ENCODE measurements around the gene MAPK9.

DNA sequence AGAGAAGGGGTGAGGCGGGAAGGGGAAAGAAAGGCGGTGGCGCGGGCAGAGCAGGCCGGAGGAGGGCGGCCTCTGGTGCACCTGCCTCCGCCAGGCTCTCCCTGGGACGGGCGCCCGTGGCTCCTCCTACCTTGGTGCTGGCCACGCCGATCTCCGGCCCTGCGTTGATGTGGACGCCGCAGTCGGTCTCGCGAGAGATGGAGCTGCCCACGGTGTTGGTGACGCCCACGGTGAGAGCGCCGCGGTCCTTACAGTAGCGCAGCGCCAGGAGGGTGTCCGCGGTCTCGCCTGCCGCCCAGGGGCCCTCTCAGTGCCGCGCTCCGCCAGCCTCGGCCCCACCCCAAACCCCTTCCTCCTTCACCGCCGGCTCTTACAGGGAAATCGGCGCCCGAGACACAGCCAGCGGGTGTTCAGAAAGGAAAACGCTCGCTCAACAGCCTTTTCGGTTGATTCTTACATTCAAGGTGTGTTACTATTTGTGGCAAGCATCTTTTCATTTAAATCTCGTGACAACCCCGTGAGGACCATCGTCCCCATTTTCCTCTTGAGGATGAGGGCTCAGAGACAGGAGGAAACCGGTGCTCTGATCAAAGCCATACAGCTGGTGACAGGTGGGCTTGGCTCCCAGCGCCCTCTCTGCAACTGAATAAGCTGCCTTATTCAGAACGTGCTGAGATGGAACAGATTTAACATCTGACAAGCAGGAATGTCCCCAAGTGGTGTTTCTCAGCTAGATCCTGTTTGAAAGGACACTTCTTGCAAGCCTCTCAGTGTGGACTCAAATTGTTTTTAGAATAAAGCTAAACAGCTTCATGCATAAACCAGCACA, 22.0 kb upstream of the MAPK9 start:
- TF ChIP-seq, protein P1, sequence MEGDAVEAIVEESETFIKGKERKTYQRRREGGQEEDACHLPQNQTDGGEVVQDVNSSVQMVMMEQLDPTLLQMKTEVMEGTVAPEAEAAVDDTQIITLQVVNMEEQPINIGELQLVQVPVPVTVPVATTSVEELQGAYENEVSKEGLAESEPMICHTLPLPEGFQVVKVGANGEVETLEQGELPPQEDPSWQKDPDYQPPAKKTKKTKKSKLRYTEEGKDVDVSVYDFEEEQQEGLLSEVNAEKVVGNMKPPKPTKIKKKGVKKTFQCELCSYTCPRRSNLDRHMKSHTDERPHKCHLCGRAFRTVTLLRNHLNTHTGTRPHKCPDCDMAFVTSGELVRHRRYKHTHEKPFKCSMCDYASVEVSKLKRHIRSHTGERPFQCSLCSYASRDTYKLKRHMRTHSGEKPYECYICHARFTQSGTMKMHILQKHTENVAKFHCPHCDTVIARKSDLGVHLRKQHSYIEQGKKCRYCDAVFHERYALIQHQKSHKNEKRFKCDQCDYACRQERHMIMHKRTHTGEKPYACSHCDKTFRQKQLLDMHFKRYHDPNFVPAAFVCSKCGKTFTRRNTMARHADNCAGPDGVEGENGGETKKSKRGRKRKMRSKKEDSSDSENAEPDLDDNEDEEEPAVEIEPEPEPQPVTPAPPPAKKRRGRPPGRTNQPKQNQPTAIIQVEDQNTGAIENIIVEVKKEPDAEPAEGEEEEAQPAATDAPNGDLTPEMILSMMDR (IDR thresholded peaks at IDR 0.05; ENCODE audit: low read depth, low read length) = no peak
- TF ChIP-seq MYC (IDR thresholded peaks at IDR 0.05; ENCODE audit: low read depth, low read length) = no peak
- TF ChIP-seq, protein P2, sequence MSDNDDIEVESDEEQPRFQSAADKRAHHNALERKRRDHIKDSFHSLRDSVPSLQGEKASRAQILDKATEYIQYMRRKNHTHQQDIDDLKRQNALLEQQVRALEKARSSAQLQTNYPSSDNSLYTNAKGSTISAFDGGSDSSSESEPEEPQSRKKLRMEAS (IDR thresholded peaks at IDR 0.05; ENCODE audit: low read depth, low read length) = no peak

All from NB4 (cell line).